HG02642 (cell line): ENCODE data around the gene KIT.
A peak's percentile ranks its signal among the peaks of the same experiment; 100 is the strongest.

Source experiments
- ATAC-seq: cut with Tn5 transposase; IDR thresholded peaks from one replicate; pipeline ENCODE4 v1.9.1; 2021; ENCODE audit warnings: mild to moderate bottlenecking; ENCODE audit not compliant: unreplicated experiment, poor library complexity

KIT gene

GRCh38 chr4:54737421-54737820 lies 79.7 kb downstream of the KIT start:
- ATAC-seq = no peak

- no peak for ATAC-seq
These were observed 83.4 kb downstream of the KIT start for GRCh38 chr4:54741202-54741601.

- ATAC-seq = no peak
These were observed 85.1 kb downstream of the KIT start for GRCh38 chr4:54742636-54743399.

- ATAC-seq = no peak
These were observed 85.8 kb downstream of the KIT start for GRCh38 chr4:54743562-54743961.

- no peak for ATAC-seq
These were observed 86.7 kb downstream of the KIT start for GRCh38 chr4:54744487-54744886.

- ATAC-seq = no peak
These were observed 87.4 kb downstream of the KIT start for GRCh38 chr4:54745031-54745770.

- peak; percentile 82 for ATAC-seq
These were observed 88.5 kb downstream of the KIT start for GRCh38 chr4:54746218-54746617.

GRCh38 chr4:54750341-54750740 lies 92.6 kb downstream of the KIT start:
- ATAC-seq = no peak

- ATAC-seq = no peak
These were observed 96.6 kb downstream of the KIT start for GRCh38 chr4:54754394-54754793.

GRCh38 chr4:54764476-54764875 lies 106.7 kb downstream of the KIT start:
- no peak for ATAC-seq

- ATAC-seq = no peak
These were observed 109.6 kb downstream of the KIT start for GRCh38 chr4:54767376-54767775.

GRCh38 chr4:54773022-54773421 lies 115.3 kb downstream of the KIT start:
- no peak for ATAC-seq

GRCh38 chr4:54779036-54779435 lies 121.3 kb downstream of the KIT start:
- ATAC-seq = no peak

- no peak for ATAC-seq
These were observed 121.9 kb downstream of the KIT start for GRCh38 chr4:54779476-54780148.

GRCh38 chr4:54780149-54780495 lies 122.4 kb downstream of the KIT start:
- ATAC-seq = no peak

- no peak for ATAC-seq
These were observed 124.0 kb downstream of the KIT start for GRCh38 chr4:54781756-54782155.

GRCh38 chr4:54783402-54784110 lies 125.8 kb downstream of the KIT start:
- ATAC-seq = no peak

GRCh38 chr4:54784161-54784671 lies 126.5 kb downstream of the KIT start:
- no peak for ATAC-seq
